GM15510 (cell line): ENCODE results near the gene HMCN1.

ENCODE experiments used
- POLR2A ChIP-seq: IDR thresholded peaks from 3 replicates; pipeline ENCODE4 v1.6.1; 2011; ENCODE audit warnings: borderline replicate concordance; ENCODE audit not compliant: insufficient read length; ENCODE audit errors: extremely low read depth

The HMCN1 gene

GRCh38 chr1:185733818-185734735, at the start of gene HMCN1:
HMCN1 (plus strand) TSS chr1:185734391; CDS start chr1:185734780, 389 bp downstream.
- no peak for TF ChIP-seq POLR2A

- no peak for TF ChIP-seq POLR2A
Observed at GRCh38 chr1:185686821-185687778, 47.1 kb upstream of the HMCN1 start.

- no peak for TF ChIP-seq POLR2A
Observed at GRCh38 chr1:185690527-185690926, 43.7 kb upstream of the HMCN1 start.

GRCh38 chr1:185693654-185694053, 40.5 kb upstream of the HMCN1 start:
- TF ChIP-seq POLR2A: no peak

GRCh38 chr1:185694081-185694480, 40.1 kb upstream of the HMCN1 start:
- TF ChIP-seq POLR2A: no peak

GRCh38 chr1:185695299-185695698, 38.9 kb upstream of the HMCN1 start:
- no peak for TF ChIP-seq POLR2A

- TF ChIP-seq POLR2A: no peak
Observed at GRCh38 chr1:185696422-185697150, 37.6 kb upstream of the HMCN1 start.

GRCh38 chr1:185699874-185700273, 34.3 kb upstream of the HMCN1 start:
- no peak for TF ChIP-seq POLR2A

GRCh38 chr1:185701650-185702049, 32.5 kb upstream of the HMCN1 start:
- TF ChIP-seq POLR2A: no peak

GRCh38 chr1:185704181-185704580, 30.0 kb upstream of the HMCN1 start:
- TF ChIP-seq POLR2A: no peak

GRCh38 chr1:185716095-185716494, 18.1 kb upstream of the HMCN1 start:
- no peak for TF ChIP-seq POLR2A

- TF ChIP-seq POLR2A: no peak
Observed at GRCh38 chr1:185719021-185719420, 15.2 kb upstream of the HMCN1 start.

- no peak for TF ChIP-seq POLR2A
Observed at GRCh38 chr1:185720633-185721272, 13.4 kb upstream of the HMCN1 start.

GRCh38 chr1:185721553-185721952, 12.6 kb upstream of the HMCN1 start:
- no peak for TF ChIP-seq POLR2A
